ENCODE results near the gene MRGPRX4. TPM values are rescaled to one million over a fixed set of nuclear protein-coding genes. Genes with fewer than 3 reads are reported as not detected.
A peak's percentile ranks its signal among the peaks of the same experiment; 100 is the strongest.
"Not testable (repeated sequence)": the region's sequence is repeated elsewhere in the genome, so short reads cannot be mapped to it uniquely, and the experiment has no call there.

Gene MRGPRX4
- total RNA-seq, 2 donors from 2014 or later, result not detected

DNA sequence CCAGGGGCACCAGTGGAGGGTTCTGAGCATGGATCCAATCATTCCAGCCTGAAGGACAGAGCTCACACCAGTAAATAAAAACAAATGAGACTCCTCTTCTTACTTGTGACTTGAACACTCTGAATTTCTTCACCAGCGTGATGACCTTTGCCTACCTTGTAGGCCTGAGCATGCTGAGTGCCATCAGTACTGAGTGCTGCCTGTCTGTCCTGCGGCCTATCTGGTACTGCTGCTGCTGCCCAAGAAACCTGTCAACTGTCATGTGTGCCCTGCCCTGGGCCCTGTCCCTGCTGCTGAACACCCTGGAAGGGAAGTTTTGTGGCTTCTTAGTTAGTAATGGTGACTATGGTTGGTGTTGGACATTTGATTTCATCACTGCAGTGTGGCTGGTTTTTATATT is 23.9 kb downstream of the MRGPRX4 start:
- TF ChIP-seq, protein P1, sequence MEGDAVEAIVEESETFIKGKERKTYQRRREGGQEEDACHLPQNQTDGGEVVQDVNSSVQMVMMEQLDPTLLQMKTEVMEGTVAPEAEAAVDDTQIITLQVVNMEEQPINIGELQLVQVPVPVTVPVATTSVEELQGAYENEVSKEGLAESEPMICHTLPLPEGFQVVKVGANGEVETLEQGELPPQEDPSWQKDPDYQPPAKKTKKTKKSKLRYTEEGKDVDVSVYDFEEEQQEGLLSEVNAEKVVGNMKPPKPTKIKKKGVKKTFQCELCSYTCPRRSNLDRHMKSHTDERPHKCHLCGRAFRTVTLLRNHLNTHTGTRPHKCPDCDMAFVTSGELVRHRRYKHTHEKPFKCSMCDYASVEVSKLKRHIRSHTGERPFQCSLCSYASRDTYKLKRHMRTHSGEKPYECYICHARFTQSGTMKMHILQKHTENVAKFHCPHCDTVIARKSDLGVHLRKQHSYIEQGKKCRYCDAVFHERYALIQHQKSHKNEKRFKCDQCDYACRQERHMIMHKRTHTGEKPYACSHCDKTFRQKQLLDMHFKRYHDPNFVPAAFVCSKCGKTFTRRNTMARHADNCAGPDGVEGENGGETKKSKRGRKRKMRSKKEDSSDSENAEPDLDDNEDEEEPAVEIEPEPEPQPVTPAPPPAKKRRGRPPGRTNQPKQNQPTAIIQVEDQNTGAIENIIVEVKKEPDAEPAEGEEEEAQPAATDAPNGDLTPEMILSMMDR (IDR thresholded peaks at IDR 0.05), result no peak
- no peak overlapping the region for H3K9ac ChIP-seq (ENCODE audit: low read depth in 2 of 2, low read length in 2 of 2)
- H3K36me3 ChIP-seq, result no peaks in the 10 kb centered on the region
- H3K27ac ChIP-seq, result no peak overlapping the region
- no peaks in the 10 kb centered on the region for H3K27me3 ChIP-seq
- intact Hi-C loops (cut with DNase I), result no loop called here
- H3K4me1 ChIP-seq, result no peaks in the 10 kb centered on the region
- no peaks in the 10 kb centered on the region for H3K9me3 ChIP-seq
- H3K4me3 ChIP-seq, result no peak overlapping the region
- DNase-seq, result no peak

DNA sequence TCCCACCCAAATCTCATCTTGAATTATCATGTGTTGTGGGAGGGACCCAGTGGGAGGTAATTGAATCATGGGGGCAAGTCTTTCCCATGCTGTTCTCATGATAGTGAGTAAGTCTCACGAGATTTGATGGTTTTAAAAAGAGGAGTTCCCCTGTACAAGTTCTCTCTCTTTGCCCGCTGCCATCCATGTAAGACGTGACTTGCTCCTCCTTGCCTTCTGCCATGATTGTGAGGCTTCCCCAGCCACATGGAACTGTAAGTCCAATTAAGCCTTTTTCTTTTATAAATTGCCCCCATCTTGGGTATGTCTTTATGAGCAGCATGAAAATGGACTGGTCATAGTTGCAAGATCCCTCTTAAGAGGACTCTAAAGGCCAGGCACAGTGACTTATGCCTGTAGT is 25.1 kb downstream of the MRGPRX4 start:
- H3K27me3 ChIP-seq; DNase-seq; H3K27ac ChIP-seq; intact Hi-C loops (cut with DNase I); H3K4me1 ChIP-seq; H3K36me3 ChIP-seq; H3K9me3 ChIP-seq; H3K9ac ChIP-seq (ENCODE audit: low read depth in 2 of 2, low read length in 2 of 2); H3K4me3 ChIP-seq: not testable (repeated sequence)

DNA sequence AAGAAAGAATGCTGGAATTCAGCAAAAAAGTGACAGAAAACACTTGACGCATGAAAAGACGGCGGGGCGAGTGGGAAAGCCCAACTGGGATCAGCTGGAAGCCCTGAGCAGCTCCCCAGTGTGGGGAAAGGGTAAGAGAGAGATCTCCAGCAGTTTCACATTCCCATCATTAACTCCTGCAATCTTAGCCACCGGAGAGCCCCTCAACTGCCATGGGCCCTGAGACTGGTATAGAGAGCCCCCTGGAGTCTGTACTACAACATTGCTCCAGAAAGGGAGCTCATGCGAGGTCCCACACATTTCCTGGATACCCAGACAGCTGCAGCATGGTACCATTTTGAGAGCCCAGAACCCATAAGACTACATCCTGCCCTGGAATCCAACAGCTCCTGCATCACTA is 31.1 kb downstream of the MRGPRX4 start:
- Histone ChIP-seq H3K4me1 (no peaks in the 10 kb centered on the region), H3K27me3 (no peaks in the 10 kb centered on the region), H3K9ac (ENCODE audit: low read depth in 2 of 2, low read length in 2 of 2) (no peak overlapping the region), H3K27ac (no peak overlapping the region), H3K36me3 (no peaks in the 10 kb centered on the region), H3K9me3 (no peaks in the 10 kb centered on the region), H3K4me3 (no peak overlapping the region)
- intact Hi-C loops (cut with DNase I), result no loop called here
- DNase-seq, result no peak
- TF ChIP-seq, protein P1 (IDR thresholded peaks at IDR 0.05), result peak; percentile 9

DNA sequence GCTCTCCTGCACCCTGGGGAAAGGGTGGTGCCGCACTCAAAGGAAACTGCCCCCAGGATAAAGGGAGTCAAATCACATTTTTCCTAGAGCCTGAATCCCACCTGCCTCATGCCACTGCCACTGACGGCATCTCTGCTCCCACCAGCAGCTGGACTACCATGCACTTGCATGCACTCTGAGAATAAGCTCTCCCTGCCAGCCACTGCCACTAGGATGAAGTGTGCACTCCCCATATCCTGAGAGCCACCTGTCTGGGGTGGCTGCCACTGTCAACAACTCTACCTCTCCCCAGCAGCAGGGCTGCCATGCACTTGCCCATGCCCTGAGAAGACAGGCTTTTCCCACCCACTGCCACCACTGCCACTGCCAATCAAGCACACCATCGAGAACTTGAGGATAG is 31.6 kb downstream of the MRGPRX4 start:
- no peak for DNase-seq
- intact Hi-C loops (cut with DNase I), result no loop called here
- no peak overlapping the region for H3K9ac ChIP-seq (ENCODE audit: low read depth in 2 of 2, low read length in 2 of 2)

DNA sequence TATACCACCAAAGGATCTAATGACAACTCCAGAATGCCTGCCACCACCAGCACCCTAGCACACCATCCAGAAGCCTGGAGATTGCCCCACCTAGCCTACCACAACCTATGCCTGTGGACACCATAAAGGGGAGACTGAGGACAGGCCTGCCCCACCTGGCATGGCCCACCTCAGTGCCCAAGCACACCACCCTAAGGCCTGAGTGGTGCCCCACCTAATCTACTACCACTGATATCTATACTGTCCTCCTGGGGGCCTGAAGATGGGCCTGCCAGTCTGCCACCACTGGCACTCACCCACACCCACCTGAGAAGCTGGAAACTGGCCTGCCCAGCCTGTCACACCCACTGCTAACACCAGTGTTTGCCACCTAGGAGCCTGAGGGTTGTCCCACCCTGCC is 32.1 kb downstream of the MRGPRX4 start:
- no peaks in the 10 kb centered on the region for H3K27me3 ChIP-seq
- no peak for DNase-seq
- no peaks in the 10 kb centered on the region for H3K9me3 ChIP-seq
- no peak overlapping the region for H3K4me3 ChIP-seq
- no peak overlapping the region for H3K9ac ChIP-seq (ENCODE audit: low read depth in 2 of 2, low read length in 2 of 2)
- H3K27ac ChIP-seq, result no peak overlapping the region
- no peaks in the 10 kb centered on the region for H3K4me1 ChIP-seq
- H3K36me3 ChIP-seq, result no peaks in the 10 kb centered on the region
- TF ChIP-seq, protein P1 (IDR thresholded peaks at IDR 0.05), result no peak
- intact Hi-C loops (cut with DNase I), result no loop called here

More for the DNA sequence above, 31.6 kb downstream of the MRGPRX4 start:
- Histone ChIP-seq H3K9me3 (no peaks in the 10 kb centered on the region), H3K4me3 (no peak overlapping the region), H3K27ac (no peak overlapping the region), H3K4me1 (no peaks in the 10 kb centered on the region), H3K36me3 (no peaks in the 10 kb centered on the region), H3K27me3 (no peaks in the 10 kb centered on the region)
- TF ChIP-seq, protein P1 (IDR thresholded peaks at IDR 0.05), result no peak

DNA sequence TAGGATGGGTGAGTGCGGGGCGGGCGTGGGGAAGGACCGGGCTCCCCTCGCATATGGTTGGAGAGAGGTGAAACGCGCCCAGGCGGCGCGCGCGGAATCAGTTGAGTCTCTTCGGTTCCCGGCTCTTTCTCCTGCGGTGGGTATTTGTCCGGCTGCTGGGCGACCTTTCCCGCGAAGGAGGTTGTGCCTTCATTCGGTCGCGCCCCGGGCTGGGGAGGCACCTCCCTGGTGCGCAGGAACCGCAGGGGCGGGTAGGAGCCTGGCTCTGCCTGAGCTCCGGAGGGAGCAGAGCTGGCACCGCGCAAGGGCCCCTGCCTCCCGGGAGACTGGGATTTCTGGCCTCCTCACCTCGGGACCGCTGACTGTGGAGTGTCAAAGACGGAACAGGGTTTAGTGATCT is 36.4 kb downstream of the MRGPRX4 start:
- H3K4me1 ChIP-seq, result no peaks in the 10 kb centered on the region
- H3K27ac ChIP-seq, result no peak overlapping the region
- no peaks in the 10 kb centered on the region for H3K36me3 ChIP-seq
- H3K4me3 ChIP-seq, result no peak overlapping the region
- TF ChIP-seq, protein P1 (IDR thresholded peaks at IDR 0.05), result no peak
- H3K9ac ChIP-seq (ENCODE audit: low read depth in 2 of 2, low read length in 2 of 2), result no peak overlapping the region
- intact Hi-C loops (cut with DNase I), result no loop called here
- H3K27me3 ChIP-seq, result no peaks in the 10 kb centered on the region
- DNase-seq, result no peak
- H3K9me3 ChIP-seq, result no peaks in the 10 kb centered on the region
